Right lobe of liver (tissue), 6 donors: ENCODE results near the gene NPDC1. TPM values are rescaled to one million over a fixed set of nuclear protein-coding genes. Genes with fewer than 3 reads are reported as not detected.

Experiments
- ATAC-seq, 4 donors: fragments of 200-7000 bp; cut with Tn5 transposase; one replicate each; pipeline ENCODE4 v1.9.1; 2020; ENCODE audit warnings: mild to moderate bottlenecking in 4 of 4, moderate library complexity in 4 of 4
- DNase-seq, 3 donors: peaks; one replicate each; pipeline ENCODE4 v3.0.0-alpha.2; 2020
- H3K27ac ChIP-seq, 3 donors: fragments of 200-600 bp; one replicate each; pipeline ENCODE4 v1.8.0; 2022
- H3K27me3 ChIP-seq, 2 donors: fragments of 200-600 bp; one replicate each; pipeline ENCODE4 v1.8.0; 2022
- H3K36me3 ChIP-seq, 4 donors: fragments of 200-600 bp; sonication (generic) in 1 of 4; one replicate each; pipeline versions ENCODE4 v1.5.1 to v1.8.0; 2017 to 2022; ENCODE audit warnings: control low read depth in 1 of 4
- H3K4me1 ChIP-seq, 4 donors: fragments of 200-600 bp; sonication (generic) in 1 of 4; one replicate each; pipeline versions ENCODE4 v1.5.1 to v1.8.0; 2017 to 2022; ENCODE audit warnings: control low read depth in 1 of 4
- H3K4me3 ChIP-seq, 3 donors: fragments of 200-600 bp; one replicate each; pipeline ENCODE4 v1.8.0; 2022
- H3K9me3 ChIP-seq, 4 donors: fragments of 200-600 bp; sonication (generic) in 1 of 4; one replicate each; pipeline versions ENCODE4 v1.5.1 to v1.8.0; 2017 to 2022; ENCODE audit warnings: control low read depth in 1 of 4
- POLR2A ChIP-seq: fragments of 450-650 bp; IDR thresholded peaks from one replicate; pipeline ENCODE4 v1.6.1; 2017; ENCODE audit warnings: antibody characterized with exemption, mild to moderate bottlenecking
- WGBS: methylation state at CpG from one replicate; pipeline ENCODE4 v1.1.6; 2018; ENCODE audit warnings: low coverage, low lambda C conversion rate; ENCODE audit not compliant: insufficient coverage; ENCODE audit errors: missing lambda C conversion rate; 5-methylcytosine and 5-hydroxymethylcytosine counted together
- intact Hi-C, 2 donors: fragments of 100-400 bp; cut with DNase I; formaldehyde crosslinking; loops; one replicate each; pipeline versions ENCODE4 v1.11.2 to v1.14.1; 2022
- long read RNA-seq: library from polyadenylated mRNA; unstranded; transcript quantifications from one replicate; pipeline ENCODE4 v2.0.0, GENCODE V29; 2019
- total RNA-seq, 6 experiments: library from RNA; depleted of rRNA in 2 of 6; stranded (reverse); fragments of >200 nt in 2 of 6; fragmentation: NEBNext Ultra II Directional in 3 of 6; extraction: Animal tissue kit (Norgen Biotek cat#: 25700) in 3 of 6; gene quantifications; one replicate each; pipeline versions ENCODE4 v1.1.0 to v1.2.4, GENCODE V29; 2016 to 2023
- TF ChIP-seq, protein P1 (sequence below), 4 donors: fragments of 200-600 bp in 3 of 4; fragments of 450-650 bp in 1 of 4; IDR thresholded peaks; one replicate each; pipeline versions ENCODE4 v1.5.1 to v1.8.0; 2016 to 2022; ENCODE audit warnings: antibody characterized with exemption in 4 of 4, mild to moderate bottlenecking in 2 of 4
- donor health status: DM: no; HTN: yes; CAD: no.
- donor health status: DM: no; HTN: no; CAD: no.
- donor health status: DM: no; HTN: no; CAD: no.
- donor health status: DM: no; HTN: yes; CAD: no.
- donor health status: DM: no; HTN: yes; CAD: no.

NPDC1 gene, protein sequence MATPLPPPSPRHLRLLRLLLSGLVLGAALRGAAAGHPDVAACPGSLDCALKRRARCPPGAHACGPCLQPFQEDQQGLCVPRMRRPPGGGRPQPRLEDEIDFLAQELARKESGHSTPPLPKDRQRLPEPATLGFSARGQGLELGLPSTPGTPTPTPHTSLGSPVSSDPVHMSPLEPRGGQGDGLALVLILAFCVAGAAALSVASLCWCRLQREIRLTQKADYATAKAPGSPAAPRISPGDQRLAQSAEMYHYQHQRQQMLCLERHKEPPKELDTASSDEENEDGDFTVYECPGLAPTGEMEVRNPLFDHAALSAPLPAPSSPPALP
- 10 to 100 TPM in 5 of 6 experiments, 1 to 10 TPM in 1; 9.3 to 14.9 (median 12.2) TPM for total RNA-seq
- long read RNA-seq, partial matches to known transcripts, result 0 of 3 reads
- long read RNA-seq, other reads (novel, unspliced or antisense), result 0 of 3 reads

DNA sequence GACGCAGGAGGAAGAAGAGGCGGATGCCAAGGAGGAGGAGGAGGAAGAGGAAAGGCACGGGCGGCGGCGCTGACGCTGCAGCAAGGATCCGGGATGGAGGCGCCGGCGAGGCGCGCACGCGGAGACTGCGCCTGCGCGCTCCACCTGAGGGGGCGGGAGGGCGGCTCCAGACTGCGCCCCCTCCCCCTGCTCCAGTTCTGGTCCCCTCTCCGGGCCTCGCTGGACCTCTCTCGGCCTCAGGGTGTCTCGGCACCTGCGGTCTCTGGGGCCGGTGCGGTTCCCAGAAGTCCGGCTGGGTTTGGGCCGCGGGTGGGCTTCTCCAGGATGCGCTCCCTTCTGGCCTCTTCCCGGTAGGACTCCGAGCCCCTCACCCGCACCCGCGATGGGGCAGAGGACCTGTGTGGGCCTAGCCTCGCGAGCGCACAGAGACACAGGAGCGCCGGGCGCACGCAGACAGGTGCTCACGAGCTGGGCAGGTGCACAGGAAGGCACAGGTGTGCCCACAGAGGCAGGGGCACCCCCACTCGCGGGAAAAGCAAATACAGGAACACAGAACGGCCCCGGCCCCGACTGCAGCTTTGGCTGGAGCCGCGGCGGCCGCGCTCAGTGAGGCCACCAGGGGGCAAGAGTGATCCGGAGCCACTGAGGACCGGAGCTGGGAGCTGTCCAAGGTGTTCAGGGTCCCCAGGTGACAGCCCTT is at the start of gene NPDC1:
NPDC1 (minus strand) TSS at position 90 of the 700 bp plus-strand sequence. CDS start 188 bp downstream, outside the sequence.
- intact Hi-C loops, result no loop called here
- H3K4me3 ChIP-seq, result peak within 1 kb of the TSS; percentile 31 to 48 (median 35)
- H3K27me3 ChIP-seq, result peaks cover 3 to 23% of the 10 kb centered on the region in 2 donors
- no peaks in the 10 kb centered on the region for H3K9me3 ChIP-seq
- no peaks in the 10 kb centered on the region for H3K36me3 ChIP-seq
- H3K4me1 ChIP-seq, result peaks cover 0 to 9% (median 0%) of the 10 kb centered on the region in 4 donors
- WGBS, result 1% methylated on average over 19 of the region's 57 CpGs
- peak; percentile 73 to 82 (median 78) for ATAC-seq
- DNase-seq, result peak; percentile 79 to 83 (median 80)
- H3K27ac ChIP-seq, result peak within 1 kb of the TSS; percentile 10 to 51 (median 13)
- TF ChIP-seq POLR2A, result no peak
- TF ChIP-seq, protein P1, sequence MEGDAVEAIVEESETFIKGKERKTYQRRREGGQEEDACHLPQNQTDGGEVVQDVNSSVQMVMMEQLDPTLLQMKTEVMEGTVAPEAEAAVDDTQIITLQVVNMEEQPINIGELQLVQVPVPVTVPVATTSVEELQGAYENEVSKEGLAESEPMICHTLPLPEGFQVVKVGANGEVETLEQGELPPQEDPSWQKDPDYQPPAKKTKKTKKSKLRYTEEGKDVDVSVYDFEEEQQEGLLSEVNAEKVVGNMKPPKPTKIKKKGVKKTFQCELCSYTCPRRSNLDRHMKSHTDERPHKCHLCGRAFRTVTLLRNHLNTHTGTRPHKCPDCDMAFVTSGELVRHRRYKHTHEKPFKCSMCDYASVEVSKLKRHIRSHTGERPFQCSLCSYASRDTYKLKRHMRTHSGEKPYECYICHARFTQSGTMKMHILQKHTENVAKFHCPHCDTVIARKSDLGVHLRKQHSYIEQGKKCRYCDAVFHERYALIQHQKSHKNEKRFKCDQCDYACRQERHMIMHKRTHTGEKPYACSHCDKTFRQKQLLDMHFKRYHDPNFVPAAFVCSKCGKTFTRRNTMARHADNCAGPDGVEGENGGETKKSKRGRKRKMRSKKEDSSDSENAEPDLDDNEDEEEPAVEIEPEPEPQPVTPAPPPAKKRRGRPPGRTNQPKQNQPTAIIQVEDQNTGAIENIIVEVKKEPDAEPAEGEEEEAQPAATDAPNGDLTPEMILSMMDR (IDR thresholded peaks at IDR 0.05), result peak; percentile 80 to 87 (median 85)

DNA sequence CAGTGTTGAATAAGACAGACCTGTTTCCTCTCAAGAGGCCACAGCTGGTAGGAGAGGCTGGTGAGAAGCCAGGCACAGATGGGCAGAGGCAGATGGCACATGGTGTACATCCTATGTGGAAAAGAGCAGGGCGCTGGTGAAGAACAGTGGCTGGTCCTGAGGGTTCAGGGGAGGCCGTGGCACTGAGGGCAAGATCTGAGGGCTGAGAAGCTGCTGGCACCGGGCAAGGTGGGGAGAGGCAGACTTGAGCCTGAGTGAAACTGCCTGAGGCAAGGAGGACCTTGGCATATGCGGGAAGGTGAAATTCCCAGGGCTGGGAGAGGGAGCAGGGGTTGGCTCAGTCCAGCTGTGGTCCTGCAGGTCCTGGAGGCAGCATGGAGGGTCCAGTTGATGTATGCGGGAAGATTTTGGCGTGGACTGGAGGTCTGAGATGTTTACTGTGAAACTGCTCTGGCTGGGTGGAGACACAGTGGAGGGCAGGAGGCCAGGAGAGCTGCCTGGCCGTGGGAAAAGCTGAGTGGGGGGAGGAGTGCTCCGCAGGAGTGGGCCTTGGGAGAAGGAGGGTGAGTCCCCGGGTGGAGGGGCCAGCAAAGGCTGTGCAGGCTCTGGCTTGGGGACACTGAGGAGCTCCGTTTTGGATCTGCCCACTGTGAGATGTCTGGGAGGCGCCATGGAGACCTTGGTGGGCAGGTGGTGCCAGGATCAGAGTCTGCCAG is 43.4 kb upstream of the NPDC1 start:
- Histone ChIP-seq H3K9me3 (no peaks in the 10 kb centered on the region), H3K4me3 (no peak overlapping the region), H3K27me3 (no peaks in the 10 kb centered on the region), H3K27ac (no peak overlapping the region), H3K36me3 (peaks cover 0 to 2% (median 0%) of the 10 kb centered on the region in 4 donors), H3K4me1 (peaks cover 0 to 14% (median 8%) of the 10 kb centered on the region in 4 donors)
- DNase-seq, result no peak
- TF ChIP-seq, protein P1 (IDR thresholded peaks at IDR 0.05), result no peak
- TF ChIP-seq POLR2A, result no peak
- 63% methylated on average over 4 of the region's 11 CpGs for WGBS
- intact Hi-C loops, result no loop called here
- ATAC-seq, result no peak

DNA sequence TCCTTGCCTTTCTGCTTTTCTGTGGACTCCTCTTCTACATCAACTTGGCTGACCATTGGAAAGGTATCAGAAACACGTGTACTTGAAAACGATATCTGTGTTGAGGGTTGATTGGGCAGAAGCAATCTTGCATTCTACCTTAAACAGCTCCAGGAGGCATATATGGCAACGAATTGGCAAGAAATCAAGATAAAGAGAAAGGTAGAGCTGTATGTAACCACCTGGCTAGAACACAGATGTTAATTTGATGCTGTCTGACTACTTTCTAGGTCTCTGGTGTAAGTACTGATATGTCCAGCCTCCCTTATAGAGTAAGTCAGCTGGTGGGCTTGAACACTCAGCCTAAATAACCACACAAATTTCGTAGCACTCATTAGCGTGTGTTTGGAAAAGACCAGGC is 42.1 kb upstream of the NPDC1 start:
- peaks cover 0 to 14% (median 8%) of the 10 kb centered on the region in 4 donors for H3K4me1 ChIP-seq
- intact Hi-C loops, result no loop called here
- H3K9me3 ChIP-seq, result no peaks in the 10 kb centered on the region
- H3K36me3 ChIP-seq, result peaks cover 0 to 2% (median 0%) of the 10 kb centered on the region in 4 donors
- DNase-seq, result no peak
- TF ChIP-seq POLR2A, result no peak
- TF ChIP-seq, protein P1 (IDR thresholded peaks at IDR 0.05), result no peak
- ATAC-seq, result no peak
- no peak overlapping the region for H3K4me3 ChIP-seq
- H3K27me3 ChIP-seq, result no peaks in the 10 kb centered on the region
- WGBS, result 84% methylated on average over 5 of the region's 5 CpGs
- H3K27ac ChIP-seq, result no peak overlapping the region

DNA sequence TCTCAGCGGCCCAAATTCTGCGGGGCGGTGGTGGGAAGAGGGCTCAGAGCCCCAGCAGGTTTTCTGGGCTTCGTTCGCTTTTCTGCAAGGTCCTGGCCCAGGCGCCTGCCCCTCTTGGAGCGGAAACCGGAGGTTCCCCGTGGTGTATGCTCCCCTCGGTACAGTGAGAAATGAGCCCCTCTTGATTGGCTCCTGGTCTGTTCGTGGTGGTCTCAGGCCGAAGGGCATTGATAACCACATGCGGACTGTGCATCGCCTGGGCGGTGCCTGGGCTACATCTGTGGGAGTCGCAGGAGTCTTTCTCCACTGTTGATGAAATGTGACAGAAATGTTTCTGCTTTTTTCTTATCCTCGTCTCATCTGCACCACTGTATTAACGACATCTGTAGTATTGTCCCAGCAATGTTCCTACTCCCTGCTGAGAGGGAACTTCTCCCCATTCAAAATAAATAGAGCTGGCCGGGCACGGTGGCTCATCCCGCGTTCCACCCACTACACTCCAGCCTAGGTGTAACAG is 41.5 kb upstream of the NPDC1 start:
- intact Hi-C loops, result no loop called here
- H3K4me3 ChIP-seq, result peak overlapping the region; percentile 62 to 82 (median 73)
- ATAC-seq (no peak), DNase-seq (no peak)
- H3K27me3 ChIP-seq, result no peaks in the 10 kb centered on the region
- WGBS, result 26% methylated on average over 15 of the region's 22 CpGs
- H3K27ac ChIP-seq, result peak overlapping the region; percentile 19 to 76 (median 49)
- TF ChIP-seq POLR2A, result no peak
- TF ChIP-seq, protein P1 (IDR thresholded peaks at IDR 0.05), result no peak
- peaks cover 0 to 2% (median 0%) of the 10 kb centered on the region in 4 donors for H3K36me3 ChIP-seq
- H3K4me1 ChIP-seq, result peaks cover 0 to 14% (median 8%) of the 10 kb centered on the region in 4 donors
- no peaks in the 10 kb centered on the region for H3K9me3 ChIP-seq
